Measurements from ENCODE around the gene TMEM123. TPM values are rescaled to one million over a fixed set of nuclear protein-coding genes. Genes with fewer than 3 reads are reported as not detected.

Gene TMEM123
- polyA plus RNA-seq, 3 donors = 68.7 to 368 (median 263) TPM

- peaks cover 28% of the 10 kb centered on the region for H3K4me1 Mint-ChIP-seq
Measured at GRCh38 chr11:102470251-102470650, 17.7 kb upstream of the TMEM123 start.

DNA sequence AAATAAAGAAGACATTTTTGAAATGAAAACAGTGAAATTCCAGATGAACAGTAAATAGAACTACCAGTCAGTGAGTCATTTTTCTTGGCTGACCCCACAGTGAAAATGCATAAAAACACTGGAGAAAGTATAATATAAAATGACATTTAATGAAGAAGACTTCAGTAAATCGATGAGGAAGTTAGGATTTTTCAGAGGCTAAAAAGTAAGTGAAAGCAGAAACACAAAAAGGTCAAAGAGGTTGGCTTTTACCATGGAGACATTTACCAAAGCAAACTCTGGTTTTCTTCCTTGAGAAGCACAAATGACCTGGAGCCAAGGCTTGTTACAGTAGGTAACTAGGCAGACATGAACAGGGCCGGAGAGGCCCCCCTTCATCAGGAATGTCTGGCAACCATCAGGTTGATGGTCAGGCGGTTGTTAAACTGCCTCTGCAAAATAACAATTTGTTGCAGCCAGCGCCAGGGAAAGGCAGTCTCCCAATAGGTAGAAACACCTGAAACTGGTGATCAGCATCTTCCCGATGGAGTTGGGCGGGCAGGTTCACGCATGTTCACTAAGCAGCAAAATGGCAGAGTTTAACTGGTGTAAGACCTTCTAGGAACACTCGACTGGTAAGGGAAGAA is 16.7 kb upstream of the TMEM123 start:
- no peak overlapping the region for H3K4me3 ChIP-seq (replicated peaks in 1 of 3; ENCODE audit: low read depth in 2 of 3, low read length in 3 of 3)
- H3K9ac ChIP-seq (ENCODE audit: insufficient read depth, low read length, poor library complexity, severe bottlenecking) = no peak overlapping the region
- Mint-ChIP-seq H3K27ac (peak overlapping the region in 1 of 7 donors; percentile 52), H3K27me3 (ENCODE audit: low read depth in 3 of 3) (peaks cover 0 to 5% (median 0%) of the 10 kb centered on the region in 3 donors), H3K4me3 (no peak overlapping the region), H3K4me1 (peaks cover 32% of the 10 kb centered on the region), H3K36me3 (no peaks in the 10 kb centered on the region), H3K9me3 (no peaks in the 10 kb centered on the region)
- intact Hi-C loops (cut with micrococcal nuclease) = no loop called here
- 97% methylated on average over 7 of the region's 8 CpGs for WGBS (ENCODE audit: insufficient coverage)
- no peaks in the 10 kb centered on the region for H3K27me3 ChIP-seq (ENCODE audit: control insufficient read depth in 2 of 2, insufficient read depth in 2 of 2, low read length in 2 of 2)
- no peaks in the 10 kb centered on the region for H3K9me3 ChIP-seq (replicated peaks in 1 of 2; ENCODE audit: control insufficient read depth in 1 of 2, insufficient read depth in 1 of 2, low read length in 2 of 2)
- H3K79me2 ChIP-seq (ENCODE audit: insufficient read depth, low read length) = no peaks in the 10 kb centered on the region
- TF ChIP-seq, protein P1, sequence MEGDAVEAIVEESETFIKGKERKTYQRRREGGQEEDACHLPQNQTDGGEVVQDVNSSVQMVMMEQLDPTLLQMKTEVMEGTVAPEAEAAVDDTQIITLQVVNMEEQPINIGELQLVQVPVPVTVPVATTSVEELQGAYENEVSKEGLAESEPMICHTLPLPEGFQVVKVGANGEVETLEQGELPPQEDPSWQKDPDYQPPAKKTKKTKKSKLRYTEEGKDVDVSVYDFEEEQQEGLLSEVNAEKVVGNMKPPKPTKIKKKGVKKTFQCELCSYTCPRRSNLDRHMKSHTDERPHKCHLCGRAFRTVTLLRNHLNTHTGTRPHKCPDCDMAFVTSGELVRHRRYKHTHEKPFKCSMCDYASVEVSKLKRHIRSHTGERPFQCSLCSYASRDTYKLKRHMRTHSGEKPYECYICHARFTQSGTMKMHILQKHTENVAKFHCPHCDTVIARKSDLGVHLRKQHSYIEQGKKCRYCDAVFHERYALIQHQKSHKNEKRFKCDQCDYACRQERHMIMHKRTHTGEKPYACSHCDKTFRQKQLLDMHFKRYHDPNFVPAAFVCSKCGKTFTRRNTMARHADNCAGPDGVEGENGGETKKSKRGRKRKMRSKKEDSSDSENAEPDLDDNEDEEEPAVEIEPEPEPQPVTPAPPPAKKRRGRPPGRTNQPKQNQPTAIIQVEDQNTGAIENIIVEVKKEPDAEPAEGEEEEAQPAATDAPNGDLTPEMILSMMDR (IDR thresholded peaks at IDR 0.05) = no peak
- no peak overlapping the region for H3K27ac ChIP-seq (ENCODE audit: low read depth in 1 of 2, low read length in 2 of 2)
- peaks cover 10 to 27% of the 10 kb centered on the region in 2 donors for H3K4me1 ChIP-seq (ENCODE audit: control insufficient read depth in 1 of 2, insufficient read depth in 2 of 2, low read length in 2 of 2)
- no peaks in the 10 kb centered on the region for H4K20me1 ChIP-seq (ENCODE audit: insufficient read depth, low read length)
- no peak overlapping the region for H2AFZ ChIP-seq (ENCODE audit: insufficient read depth, low read depth, low read length, poor library complexity, severe bottlenecking)
- H3K4me2 ChIP-seq (replicated peaks; ENCODE audit: extremely low read depth, low read length, poor library complexity, severe bottlenecking) = no peak overlapping the region
- DNase-seq = no peak
- no peaks in the 10 kb centered on the region for H3K36me3 ChIP-seq (replicated peaks in 1 of 2; ENCODE audit: control insufficient read depth in 1 of 2, insufficient read depth in 2 of 2, low read length in 2 of 2)

More at GRCh38 chr11:102470251-102470650, 17.7 kb upstream of the TMEM123 start:
- no peaks in the 10 kb centered on the region for H3K36me3 Mint-ChIP-seq
- no peaks in the 10 kb centered on the region for H3K9me3 Mint-ChIP-seq
- no peak overlapping the region for H3K27ac ChIP-seq (ENCODE audit: low read depth in 1 of 2, low read length in 2 of 2)
- H3K79me2 ChIP-seq (ENCODE audit: insufficient read depth, low read length) = no peaks in the 10 kb centered on the region
- intact Hi-C loops (cut with micrococcal nuclease) = no loop called here
- H3K4me3 Mint-ChIP-seq = no peak overlapping the region
- no peak overlapping the region for H3K4me3 ChIP-seq (replicated peaks in 1 of 3; ENCODE audit: low read depth in 2 of 3, low read length in 3 of 3)
- H3K9ac ChIP-seq (ENCODE audit: insufficient read depth, low read length, poor library complexity, severe bottlenecking) = no peak overlapping the region
- H4K20me1 ChIP-seq (ENCODE audit: insufficient read depth, low read length) = no peaks in the 10 kb centered on the region
- DNase-seq = no peak
- H3K4me1 ChIP-seq (ENCODE audit: control insufficient read depth in 1 of 2, insufficient read depth in 2 of 2, low read length in 2 of 2) = peaks cover 5 to 19% of the 10 kb centered on the region in 2 donors
- H3K4me2 ChIP-seq (replicated peaks; ENCODE audit: extremely low read depth, low read length, poor library complexity, severe bottlenecking) = no peak overlapping the region
- H3K9me3 ChIP-seq (replicated peaks in 1 of 2; ENCODE audit: control insufficient read depth in 1 of 2, insufficient read depth in 1 of 2, low read length in 2 of 2) = no peaks in the 10 kb centered on the region
- TF ChIP-seq, protein P1 (IDR thresholded peaks at IDR 0.05) = no peak
- no peaks in the 10 kb centered on the region for H3K27me3 ChIP-seq (ENCODE audit: control insufficient read depth in 2 of 2, insufficient read depth in 2 of 2, low read length in 2 of 2)
- no CpG with 5 or more reads among the region's 3 CpGs for WGBS (ENCODE audit: insufficient coverage)
- H3K27ac Mint-ChIP-seq = no peak overlapping the region
- H3K36me3 ChIP-seq (replicated peaks in 1 of 2; ENCODE audit: control insufficient read depth in 1 of 2, insufficient read depth in 2 of 2, low read length in 2 of 2) = no peaks in the 10 kb centered on the region
- H2AFZ ChIP-seq (ENCODE audit: insufficient read depth, low read depth, low read length, poor library complexity, severe bottlenecking) = no peak overlapping the region
- H3K27me3 Mint-ChIP-seq (ENCODE audit: low read depth in 3 of 3) = peaks cover 0 to 5% (median 0%) of the 10 kb centered on the region in 3 donors

Data from CD14-positive monocyte (primary cell).